Measurements from ENCODE around the gene OR14A16. TPM values are rescaled to one million over a fixed set of nuclear protein-coding genes. Genes with fewer than 3 reads are reported as not detected.

OR14A16 gene
- not detected in 2 replicates for total RNA-seq

- intact Hi-C loops (cut with micrococcal nuclease), result no loop called here
Measured at GRCh38 chr1:247824023-247824422, at the start of gene OR14A16. OR14A16 (minus strand) TSS chr1:247824119; CDS start chr1:247815729, 8,390 bp downstream.

- intact Hi-C loops (cut with micrococcal nuclease), result no loop called here
Measured at GRCh38 chr1:247865416-247865815, 41.5 kb upstream of the OR14A16 start.

- intact Hi-C loops (cut with micrococcal nuclease), result no loop called here
Measured at GRCh38 chr1:247864644-247865043, 40.7 kb upstream of the OR14A16 start.

GRCh38 chr1:247862756-247863155, 38.8 kb upstream of the OR14A16 start:
- intact Hi-C loops (cut with micrococcal nuclease), result no loop called here

- intact Hi-C loops (cut with micrococcal nuclease), result loop anchor here (1.0 to 2.0 kb wide), 3 partner anchors 49 to 177 kb away; no protein-coding TSS in a partner anchor
Measured at GRCh38 chr1:247857985-247858619, 34.2 kb upstream of the OR14A16 start.

GRCh38 chr1:247857069-247857984, 33.4 kb upstream of the OR14A16 start, which contains the start of gene TRIM58:
TRIM58 (plus strand) TSS chr1:247857187; CDS start chr1:247857247, 60 bp downstream.
- intact Hi-C loops (cut with micrococcal nuclease), result loop anchor here (1.0 to 2.0 kb wide), 2 partner anchors 79 to 176 kb away; no protein-coding TSS in a partner anchor

GRCh38 chr1:247855911-247856310, 32.0 kb upstream of the OR14A16 start:
- intact Hi-C loops (cut with micrococcal nuclease), result loop anchor here (2.0 kb wide), 1 partner anchor 81 kb away; no protein-coding TSS in a partner anchor

- intact Hi-C loops (cut with micrococcal nuclease), result no loop called here
Measured at GRCh38 chr1:247854899-247855545, 31.1 kb upstream of the OR14A16 start.

- intact Hi-C loops (cut with micrococcal nuclease), result no loop called here
Measured at GRCh38 chr1:247849616-247850015, 25.7 kb upstream of the OR14A16 start.

- intact Hi-C loops (cut with micrococcal nuclease), result no loop called here
Measured at GRCh38 chr1:247848346-247848745, 24.4 kb upstream of the OR14A16 start.

- intact Hi-C loops (cut with micrococcal nuclease), result no loop called here
Measured at GRCh38 chr1:247845693-247846017, 21.7 kb upstream of the OR14A16 start.

GRCh38 chr1:247845011-247845692, 21.2 kb upstream of the OR14A16 start:
- intact Hi-C loops (cut with micrococcal nuclease), result no loop called here

- intact Hi-C loops (cut with micrococcal nuclease), result no loop called here
Measured at GRCh38 chr1:247843411-247843810, 19.5 kb upstream of the OR14A16 start.

- intact Hi-C loops (cut with micrococcal nuclease), result no loop called here
Measured at GRCh38 chr1:247841796-247842195, 17.9 kb upstream of the OR14A16 start, which contains the start of gene OR11L1. OR11L1 (minus strand) TSS chr1:247841896; CDS start chr1:247841896, 0 bp downstream.

- intact Hi-C loops (cut with micrococcal nuclease), result no loop called here
Measured at GRCh38 chr1:247840818-247841217, 16.9 kb upstream of the OR14A16 start.

- intact Hi-C loops (cut with micrococcal nuclease), result no loop called here
Measured at GRCh38 chr1:247833601-247834000, 9.7 kb upstream of the OR14A16 start.

GRCh38 chr1:247829656-247830055, 5.7 kb upstream of the OR14A16 start:
- intact Hi-C loops (cut with micrococcal nuclease), result no loop called here

GRCh38 chr1:247825362-247825761, 1.4 kb upstream of the OR14A16 start:
- intact Hi-C loops (cut with micrococcal nuclease), result no loop called here

- intact Hi-C loops (cut with micrococcal nuclease), result no loop called here
Measured at GRCh38 chr1:247822060-247822459, 1.9 kb downstream of the OR14A16 start.

- intact Hi-C loops (cut with micrococcal nuclease), result no loop called here
Measured at GRCh38 chr1:247812637-247813036, 11.3 kb downstream of the OR14A16 start.

GRCh38 chr1:247797518-247797917, 26.4 kb downstream of the OR14A16 start:
- intact Hi-C loops (cut with micrococcal nuclease), result no loop called here

All from T-helper 1 cell treated with Interleukin-12 subunit alpha and Interleukin-12 subunit beta and Interleukin-4 antibody, amounts not matched to agents 30 ng/mL and 1 ng/mL, for 36 hours (primary cell).